HepG2 (cell line): ENCODE results near the gene PRELP. TPM values are rescaled to one million over a fixed set of nuclear protein-coding genes. Genes with fewer than 3 reads are reported as not detected.

Experiments
- ATAC-seq: fragments of 200-7000 bp; cut with Tn5 transposase; 3 replicates; pipeline ENCODE4 v1.9.1; 2020; ENCODE audit warnings: mild to moderate bottlenecking, moderate library complexity
- BruUV-seq: library from RNA; stranded (reverse); fragments of 400-500 nt; replicated peaks from 2 replicates; lab custom pipeline; 2021; lab: Mats Ljungman, UMichigan
- CTCF ChIA-PET: fragments of 300-600 bp; formaldehyde crosslinking; extraction: SDS; loops from one replicate; lab custom pipeline; 2021; ENCODE audit warnings: low total read pairs, inconsistent platforms, low intra/inter-chr PET ratio; lab: Yijun Ruan, JAX
- POLR2A ChIA-PET: fragments of 350-600 bp; sonication (Branson Sonifier 250); formaldehyde crosslinking; loops from one replicate; lab custom pipeline; 2020; ENCODE audit warnings: antibody characterized with exemption, inconsistent platforms; lab: Yijun Ruan, JAX
- DNase-seq: peaks from one replicate; pipeline ENCODE4 v3.0.0-alpha.2; 2015; ENCODE audit warnings: low spot score
- FAIRE-seq: peaks from 3 replicates; lab custom pipeline; 2011; peaks lifted over from hg19 to GRCh38; lab: Jason Lieb, UNC
- H2AFZ ChIP-seq: one replicate; pipeline ENCODE4 v1.6.1; 2011; ENCODE audit warnings: low read length, inconsistent platforms
- H3K27ac ChIP-seq: fragments of 300-600 bp; 3 replicates; pipeline ENCODE4 v1.8.0; 2011; ENCODE audit warnings: mixed run types, mild to moderate bottlenecking, mixed read lengths, low read length, inconsistent platforms; ENCODE audit not compliant: insufficient read depth; ENCODE audit errors: extremely low read length
- H3K27me3 ChIP-seq, 2 experiments: fragments of 200-600 bp in 1 of 2; 2 replicates in 1 of 2; 3 replicates in 1 of 2; pipeline versions ENCODE4 v1.6.0 to v1.8.0; 2011; ENCODE audit warnings: low read length in 2 of 2, mild to moderate bottlenecking in 2 of 2, moderate library complexity in 2 of 2, inconsistent platforms in 1 of 2; ENCODE audit not compliant: insufficient read depth in 2 of 2, control insufficient read depth in 1 of 2
- H3K36me3 ChIP-seq, 2 experiments: fragments of 200-600 bp in 1 of 2; replicated peaks in 1 of 2; 2 replicates in 1 of 2; 3 replicates in 1 of 2; pipeline versions ENCODE4 v1.5.1 to v1.8.0; 2011; ENCODE audit warnings: low read length in 2 of 2, inconsistent platforms in 1 of 2; ENCODE audit not compliant: insufficient read depth in 2 of 2, control insufficient read depth in 1 of 2
- H3K4me1 ChIP-seq: 2 replicates; pipeline ENCODE4 v1.5.1; 2012; ENCODE audit warnings: low read length, inconsistent platforms; ENCODE audit not compliant: insufficient read depth
- H3K4me2 ChIP-seq: 2 replicates; pipeline ENCODE4 v1.6.0; 2011; ENCODE audit warnings: low read depth, low read length, inconsistent platforms
- H3K4me3 ChIP-seq, 3 experiments: fragments of 200-600 bp in 1 of 3; sonication (generic), shearing (Covaris generic) in 1 of 3; replicated peaks in 1 of 3; 2 replicates each; pipeline ENCODE4 v1.5.1; 2011 to 2016; ENCODE audit warnings: low read length in 3 of 3, inconsistent platforms in 2 of 3, low read depth in 2 of 3, mild to moderate bottlenecking in 2 of 3, control low read depth in 1 of 3, mixed read lengths in 1 of 3; ENCODE audit not compliant: insufficient read depth in 1 of 3
- H3K79me2 ChIP-seq: one replicate; pipeline ENCODE4 v1.6.1; 2011; ENCODE audit warnings: low read length, inconsistent platforms; ENCODE audit not compliant: insufficient read depth
- H3K9ac ChIP-seq: 2 replicates; pipeline ENCODE4 v1.6.0; 2011; ENCODE audit warnings: mild to moderate bottlenecking, low read depth, low read length, inconsistent platforms; ENCODE audit not compliant: insufficient read depth
- H3K9me3 ChIP-seq: 2 replicates; pipeline ENCODE4 v1.5.1; 2012; ENCODE audit warnings: mild to moderate bottlenecking, low read length
- H4K20me1 ChIP-seq: 2 replicates; pipeline ENCODE4 v1.6.0; 2011; ENCODE audit warnings: inconsistent platforms, mild to moderate bottlenecking, low read length, moderate library complexity; ENCODE audit not compliant: insufficient read depth
- CEBPG ChIP-seq: IDR thresholded peaks from 2 replicates; pipeline ENCODE4 v1.6.1; 2016
- CREBL2 ChIP-seq: sonication (generic); formaldehyde crosslinking; IDR thresholded peaks from 2 replicates; pipeline ENCODE4 v1.8.1; 2023; ENCODE audit warnings: missing genetic modification reagents, mild to moderate bottlenecking, borderline replicate concordance
- EZH2 ChIP-seq: conservative IDR thresholded peaks from 2 replicates; pipeline ENCODE4 v1.6.1; 2012; ENCODE audit warnings: mild to moderate bottlenecking, low read depth, low read length, moderate library complexity
- HOXA7 ChIP-seq: sonication (generic); formaldehyde crosslinking; IDR thresholded peaks from 2 replicates; pipeline ENCODE4 v1.8.1; 2022; ENCODE audit warnings: mild to moderate bottlenecking, missing genetic modification reagents, moderate library complexity
- NR0B2 ChIP-seq: sonication (generic); formaldehyde crosslinking; IDR thresholded peaks from 2 replicates; pipeline ENCODE4 v1.4.0; 2020; ENCODE audit warnings: mild to moderate bottlenecking, missing genetic modification reagents
- SATB2 ChIP-seq: sonication (generic); formaldehyde crosslinking; IDR thresholded peaks from 2 replicates; pipeline ENCODE4 v1.5.0; 2020; ENCODE audit warnings: missing genetic modification reagents
- SMAD9 ChIP-seq: sonication (generic); formaldehyde crosslinking; IDR thresholded peaks from 2 replicates; pipeline ENCODE4 v1.5.1; 2020; ENCODE audit warnings: mild to moderate bottlenecking, missing genetic modification reagents
- SP140L ChIP-seq: sonication (generic); formaldehyde crosslinking; IDR thresholded peaks from 2 replicates; pipeline ENCODE4 v1.4.0; 2020; ENCODE audit warnings: missing genetic modification reagents, borderline replicate concordance
- SRY ChIP-seq: sonication (generic); formaldehyde crosslinking; IDR thresholded peaks from 2 replicates; pipeline ENCODE4 v1.8.0; 2022; ENCODE audit warnings: mild to moderate bottlenecking, missing genetic modification reagents
- STAT5B ChIP-seq: sonication (generic); formaldehyde crosslinking; IDR thresholded peaks from 2 replicates; pipeline ENCODE4 v1.4.0; 2020; ENCODE audit warnings: missing genetic modification reagents
- TBX3 ChIP-seq: fragments of 450-650 bp; IDR thresholded peaks from 2 replicates; pipeline ENCODE4 v1.6.1; 2017; ENCODE audit warnings: antibody characterized with exemption, mild to moderate bottlenecking, inconsistent platforms, borderline replicate concordance
- TEAD3 ChIP-seq: optimal IDR thresholded peaks from 2 replicates; pipeline ENCODE3; 2016; ENCODE audit warnings: borderline replicate concordance
- ZFP1 ChIP-seq: IDR thresholded peaks from 2 replicates; pipeline ENCODE4 v1.6.1; 2016
- ZFP36 ChIP-seq: fragments of 150-350 bp; IDR thresholded peaks from 2 replicates; pipeline ENCODE4 v1.6.1; 2018; ENCODE audit warnings: borderline replicate concordance, low read length, low read depth; ENCODE audit not compliant: partially characterized antibody
- ZFX ChIP-seq: sonication (generic); formaldehyde crosslinking; IDR thresholded peaks from 2 replicates; pipeline ENCODE4 v1.4.0; 2020; ENCODE audit warnings: mild to moderate bottlenecking, low read depth, missing genetic modification reagents, moderate library complexity
- ZFY ChIP-seq: sonication (generic); formaldehyde crosslinking; IDR thresholded peaks from 2 replicates; pipeline ENCODE4 v1.4.0; 2020; ENCODE audit warnings: missing genetic modification reagents
- ZNF235 ChIP-seq: sonication (generic); formaldehyde crosslinking; IDR thresholded peaks from 2 replicates; pipeline ENCODE4 v1.8.1; 2023; ENCODE audit warnings: mild to moderate bottlenecking, missing genetic modification reagents, borderline replicate concordance
- ZNF317 ChIP-seq: sonication (generic); formaldehyde crosslinking; IDR thresholded peaks from 2 replicates; pipeline ENCODE4 v1.5.0; 2020; ENCODE audit warnings: mild to moderate bottlenecking, missing genetic modification reagents
- ZNF549 ChIP-seq: sonication (generic); formaldehyde crosslinking; IDR thresholded peaks from 2 replicates; pipeline ENCODE4 v1.5.0; 2020; ENCODE audit warnings: missing genetic modification reagents
- WGBS: methylation state at CpG from one replicate; pipeline ENCODE4 v1.1.6; 2017; ENCODE audit warnings: low lambda C conversion rate; 5-methylcytosine and 5-hydroxymethylcytosine counted together
- in situ Hi-C: cut with HindIII; loops from 2 replicates; pipeline ENCODE4 v1.10.0; 2017; ENCODE audit warnings: low pct_unique_long_range_greater_than_20kb; ENCODE audit not compliant: extremely low pct_ligation_motif_present
- intact Hi-C: fragments of 100-400 bp; cut with micrococcal nuclease; formaldehyde crosslinking; loops from one replicate; pipeline ENCODE4 v1.10.0; 2022; ENCODE audit not compliant: unreplicated experiment
- polyA plus RNA-seq, 8 experiments: library from polyadenylated mRNA; depleted of rRNA in 3 of 8; stranded (reverse) in 7 of 8; unstranded in 1 of 8; fragments of >200 nt; fragmentation: Illumina TruSeq in 4 of 8; extraction: Trizol in 4 of 8; gene quantifications; 2 replicates each; pipeline versions ENCODE4 v1.2.1 to v1.2.3, GENCODE V29; 2011 to 2016; ENCODE audit warnings: low read depth in 4 of 8, missing spikeins in 1 of 8, mixed read lengths in 1 of 8; ENCODE audit not compliant: insufficient read depth in 1 of 8
- total RNA-seq, 5 experiments: library from RNA; depleted of rRNA; stranded (reverse); fragments of >200 nt; fragmentation: Illumina TruSeq; extraction: Trizol; gene quantifications; 2 replicates each; pipeline ENCODE4 v1.2.3, GENCODE V29; 2016; ENCODE audit warnings: low read depth in 1 of 5

Gene PRELP
- total and polyA plus RNA-seq, 2 of the 13 experiments (the other 11 are each of a cell fraction or from before 2014, with no cell fraction given) = not detected

DNA sequence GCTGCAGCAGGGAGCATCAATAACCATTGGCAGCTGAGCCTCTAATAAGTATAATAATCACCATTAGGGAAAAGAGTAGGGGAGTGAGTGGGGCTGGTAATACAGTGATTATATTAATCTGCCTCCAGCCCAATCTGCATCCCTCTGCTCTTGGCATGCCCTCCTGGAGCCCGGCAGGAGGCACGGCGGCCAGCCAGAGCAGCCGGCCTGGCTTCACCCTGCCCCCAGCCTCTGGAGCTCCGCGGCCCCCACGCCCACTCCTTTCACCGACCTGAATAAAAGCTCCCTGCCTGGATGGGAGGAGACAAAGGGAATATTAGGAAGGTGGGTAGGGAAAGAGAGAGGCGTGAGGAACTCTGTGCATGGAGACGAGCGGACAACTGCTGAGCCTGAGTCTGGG, 46.6 kb downstream of the PRELP start:
- ATAC-seq = no peak
- no TSS peak for BruUV-seq
- ChIA-PET POLR2A (no interaction called here), CTCF (no interaction called here)
- Histone ChIP-seq H3K79me2 (no peaks in the 10 kb centered on the region), H3K4me3 (no peak overlapping the region), H3K9ac (no peak overlapping the region), H3K27me3 (peaks cover 0 to 4% of the 10 kb centered on the region in 2 experiments; a peak in 1 of 5 replicates), H3K27ac (no peak overlapping the region), H3K4me1 (no peaks in the 10 kb centered on the region), H2AFZ (no peak overlapping the region), H3K9me3 (no peaks in the 10 kb centered on the region), H4K20me1 (no peaks in the 10 kb centered on the region), H3K36me3 (no peaks in the 10 kb centered on the region), H3K4me2 (no peak overlapping the region)
- FAIRE-seq = no peak
- no peak for TF ChIP-seq ZFP36
- no peak for TF ChIP-seq TBX3
- TF ChIP-seq HOXA7 (CRISPR knock-in tag) = no peak
- TF ChIP-seq ZFP1 (CRISPR knock-in tag) = no peak
- no peak for TF ChIP-seq SRY (CRISPR knock-in tag)
- no peak for TF ChIP-seq TEAD3 (CRISPR knock-in tag)
- TF ChIP-seq NR0B2 (CRISPR knock-in tag) = no peak
- no peak for TF ChIP-seq ZNF549
- TF ChIP-seq SMAD9 (CRISPR knock-in tag) = no peak
- TF ChIP-seq STAT5B (CRISPR knock-in tag) = no peak
- TF ChIP-seq ZNF235 (CRISPR knock-in tag) = no peak
- TF ChIP-seq CREBL2 (CRISPR knock-in tag) = no peak
- no peak for TF ChIP-seq SATB2 (CRISPR knock-in tag)
- TF ChIP-seq CEBPG (CRISPR knock-in tag) = no peak
- TF ChIP-seq ZNF317 (CRISPR knock-in tag) = no peak
- TF ChIP-seq ZFX (CRISPR knock-in tag) = no peak
- TF ChIP-seq ZFY (CRISPR knock-in tag) = no peak
- TF ChIP-seq EZH2 = no peak
- TF ChIP-seq SP140L = no peak
- DNase-seq = no peak
- WGBS = 57% methylated on average over 11 of the region's 11 CpGs
- in situ Hi-C loops (no loop called here), intact Hi-C loops (no loop called here)
